Amniotic epithelial cell (primary cell): ENCODE data around the gene UGT1A6.
"Not testable (repeated sequence)": the region's sequence is repeated elsewhere in the genome, so short reads cannot be mapped to it uniquely, and the experiment has no call there.

Experiments used
- DNase-seq: peaks from one replicate; pipeline ENCODE4 v3.0.0-alpha.2; 2010; ENCODE audit warnings: low read depth

The UGT1A6 gene

DNA sequence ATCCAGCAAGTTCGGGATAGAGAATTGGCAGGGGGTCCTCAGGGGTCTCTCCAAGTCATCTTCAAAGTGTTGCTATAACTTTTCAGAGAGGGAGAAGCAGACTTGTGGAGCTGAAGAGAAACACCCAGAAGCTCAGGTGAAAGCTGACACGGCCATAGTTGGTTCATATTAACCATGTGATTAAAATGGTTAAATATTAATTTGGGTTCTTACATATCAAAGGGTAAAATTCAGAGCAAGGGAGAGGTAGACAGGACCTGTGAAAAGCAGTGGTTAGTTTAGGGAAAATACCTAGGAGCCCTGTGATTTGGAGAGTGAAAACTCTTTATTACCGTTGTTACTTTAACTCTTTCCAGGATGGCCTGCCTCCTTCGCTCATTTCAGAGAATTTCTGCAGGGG lies at the start of gene UGT1A6:
Gene UGT1A6 (plus strand): TSS at position 243 of the 400 bp plus-strand sequence. CDS start 115 bp downstream, at position 358.
- no peak for DNase-seq

- peak; percentile 12 for DNase-seq
These were observed 49.6 kb upstream of the UGT1A6 start for GRCh38 chr2:233643128-233643527.

GRCh38 chr2:233646033-233646432 lies 46.7 kb upstream of the UGT1A6 start:
- DNase-seq, result not testable (repeated sequence)

GRCh38 chr2:233650981-233651380 lies 41.7 kb upstream of the UGT1A6 start:
- DNase-seq, result no peak

DNA sequence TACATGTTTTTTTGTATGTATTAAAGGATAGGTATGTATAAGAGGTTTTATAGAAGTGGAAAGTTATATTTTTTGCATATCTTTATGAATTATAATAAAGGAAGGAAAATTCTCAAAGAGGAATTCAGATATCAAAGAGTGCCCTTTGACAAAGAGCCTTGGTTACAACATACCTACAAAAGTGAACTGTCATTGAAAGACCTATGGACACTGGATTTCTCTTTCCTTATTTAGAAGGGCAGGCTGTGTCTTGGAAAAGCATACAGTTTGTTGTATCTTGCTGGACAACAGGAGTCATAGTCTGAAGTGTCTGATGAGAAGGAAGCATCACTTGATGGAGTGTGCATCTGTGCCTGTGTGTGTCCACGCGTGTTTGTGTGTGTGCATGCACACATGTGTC lies 41.3 kb upstream of the UGT1A6 start:
- DNase-seq, result no peak

DNA sequence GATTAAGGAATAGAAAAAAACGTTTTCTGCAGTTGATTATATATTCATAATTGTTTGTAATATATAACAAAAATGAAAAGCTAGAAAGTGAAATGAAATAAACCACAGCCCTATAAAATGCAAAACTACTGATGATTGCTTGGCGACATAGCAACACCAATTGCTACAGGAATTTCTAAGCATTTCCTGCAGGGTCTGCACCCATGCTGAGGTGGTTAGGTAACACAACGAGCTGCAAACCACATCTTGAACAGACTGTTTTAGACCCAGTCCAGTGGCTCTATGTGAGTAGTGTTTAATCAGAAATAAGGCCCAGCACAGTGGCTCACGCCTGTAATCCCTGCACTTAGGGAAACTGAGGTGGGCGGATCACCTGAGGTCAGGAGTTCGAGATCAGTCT lies 38.2 kb upstream of the UGT1A6 start:
- DNase-seq, result no peak

DNA sequence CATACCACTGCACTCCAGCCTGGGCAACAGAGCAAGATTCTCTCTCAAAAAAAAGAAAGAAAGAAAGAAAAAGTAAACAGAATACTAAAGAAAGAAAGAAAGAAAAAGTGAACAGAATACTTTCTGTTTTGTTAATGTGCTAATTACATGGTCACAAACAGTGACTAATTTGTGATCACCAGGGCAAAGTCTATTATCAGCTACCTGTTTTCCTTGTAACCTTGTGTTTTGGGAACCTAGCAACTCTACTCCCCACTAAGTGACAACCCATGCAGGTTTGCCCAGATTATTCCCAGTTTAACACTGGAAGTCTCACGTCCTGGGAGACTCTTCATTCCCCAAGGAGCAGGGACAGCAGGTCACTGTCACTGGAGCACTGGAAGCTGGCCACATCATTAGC lies 37.6 kb upstream of the UGT1A6 start:
- no peak for DNase-seq

- not testable (repeated sequence) for DNase-seq
These were observed 36.7 kb upstream of the UGT1A6 start for GRCh38 chr2:233655943-233656342.

DNA sequence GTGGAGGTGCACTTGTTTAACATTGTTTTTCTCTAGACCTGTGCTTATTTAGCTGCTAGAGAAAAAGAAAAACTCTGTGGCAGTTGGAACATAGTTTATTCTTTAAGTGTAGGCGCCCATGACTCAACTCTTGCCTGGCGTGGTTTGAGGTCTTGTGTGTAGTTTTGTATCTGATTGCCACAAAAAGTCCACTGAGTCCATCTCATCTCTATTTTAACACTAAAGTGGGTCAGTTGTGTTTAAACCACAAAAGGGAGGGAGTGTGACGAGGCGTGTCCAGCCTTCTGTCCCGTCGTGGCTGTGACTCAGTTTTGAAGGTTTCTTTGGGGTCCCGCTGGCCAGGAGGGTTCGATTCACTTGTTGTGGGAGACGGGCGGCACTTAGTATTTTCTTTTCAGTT lies 36.2 kb upstream of the UGT1A6 start:
- no peak for DNase-seq

GRCh38 chr2:233658610-233659009 lies 34.1 kb upstream of the UGT1A6 start:
- no peak for DNase-seq

- no peak for DNase-seq
These were observed 28.8 kb upstream of the UGT1A6 start for GRCh38 chr2:233663911-233664310.

DNA sequence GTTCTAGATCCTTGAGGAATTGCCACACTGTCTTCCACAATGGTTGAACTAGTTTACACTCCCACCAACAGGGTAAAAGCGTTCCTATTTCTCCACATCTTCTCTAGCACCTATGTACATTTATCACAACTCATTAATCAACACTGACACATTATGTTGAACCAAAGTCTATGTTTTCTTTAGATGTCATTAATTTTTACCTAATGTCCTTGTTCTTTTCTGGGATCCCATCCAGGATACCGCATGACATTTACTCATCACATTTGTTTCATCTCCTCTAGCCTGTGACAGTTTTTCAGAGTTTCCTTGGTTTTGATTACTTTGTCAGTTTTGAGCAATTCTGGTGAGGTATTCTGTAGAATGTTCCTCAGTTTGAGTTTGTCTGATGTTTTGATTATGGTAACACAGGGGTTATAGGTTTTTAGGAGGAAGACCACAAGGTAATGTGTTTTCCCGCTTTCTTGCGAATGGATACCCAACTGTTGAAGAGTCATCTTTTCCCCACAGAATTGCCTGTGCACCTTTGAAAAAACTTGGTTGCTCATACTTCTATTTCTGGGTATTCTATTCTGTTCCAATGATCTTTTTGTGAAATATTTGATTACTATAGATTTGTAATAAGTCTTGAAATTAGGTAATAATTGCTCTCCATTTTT lies 24.0 kb upstream of the UGT1A6 start:
- no peak for DNase-seq

DNA sequence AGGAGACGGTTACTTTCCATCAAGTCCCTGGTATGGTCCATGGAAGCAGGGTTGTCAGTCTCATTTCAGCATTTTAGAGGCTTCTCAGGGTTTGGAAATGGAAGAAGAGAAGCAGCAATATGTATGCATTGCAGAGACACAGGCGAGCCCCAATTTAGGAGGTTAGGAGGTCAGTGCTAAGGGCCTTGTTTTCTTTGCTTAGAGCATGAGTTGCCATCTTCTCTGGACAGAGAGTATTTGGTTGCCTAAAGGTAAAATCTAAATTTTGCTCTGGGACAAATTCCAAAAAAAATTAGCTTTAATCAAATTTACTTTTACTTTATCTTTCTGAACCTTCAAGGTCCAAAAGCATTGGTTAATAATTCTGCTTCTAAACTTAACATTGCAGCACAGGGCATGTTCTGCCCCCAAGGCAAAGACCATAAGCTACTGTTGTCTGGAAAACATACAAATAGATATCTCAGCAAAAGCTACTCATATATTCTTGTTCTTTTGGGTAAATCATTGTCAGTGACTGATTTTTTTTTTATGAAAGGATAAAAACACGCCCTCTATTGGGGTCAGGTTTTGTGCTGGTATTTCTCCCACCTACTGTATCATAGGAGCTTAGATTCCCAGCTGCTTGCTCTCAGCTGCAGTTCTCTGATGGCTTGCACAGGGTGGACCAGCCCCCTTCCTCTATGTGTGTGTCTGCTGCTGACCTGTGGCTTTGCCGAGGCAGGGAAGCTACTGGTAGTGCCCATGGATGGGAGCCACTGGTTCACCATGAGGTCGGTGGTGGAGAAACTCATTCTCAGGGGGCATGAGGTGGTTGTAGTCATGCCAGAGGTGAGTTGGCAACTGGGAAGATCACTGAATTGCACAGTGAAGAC lies 21.2 kb upstream of the UGT1A6 start, which contains the start of gene UGT1A9:
Gene UGT1A9 (plus strand): TSS at position 609 of the 872 bp plus-strand sequence. CDS start 37 bp downstream, at position 646.
- DNase-seq, result no peak

DNA sequence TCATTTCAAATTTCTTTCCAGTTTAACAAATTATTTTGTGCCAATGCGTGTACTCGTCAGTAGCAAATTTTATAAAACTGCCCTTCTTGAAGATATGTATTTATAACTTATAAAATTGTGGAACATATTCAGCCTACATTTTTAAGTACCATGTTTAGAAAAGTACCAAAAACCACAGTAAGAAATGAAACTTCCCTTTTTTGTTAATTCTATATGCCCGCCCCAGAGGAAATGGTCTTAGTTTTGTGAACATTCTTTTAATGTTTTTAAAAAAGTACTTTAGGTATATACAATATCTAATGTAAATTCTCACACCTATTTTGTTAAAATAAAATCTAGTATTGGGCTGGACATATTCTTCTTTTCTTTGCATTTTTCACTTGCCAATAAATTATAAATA lies 19.8 kb upstream of the UGT1A6 start:
- no peak for DNase-seq

DNA sequence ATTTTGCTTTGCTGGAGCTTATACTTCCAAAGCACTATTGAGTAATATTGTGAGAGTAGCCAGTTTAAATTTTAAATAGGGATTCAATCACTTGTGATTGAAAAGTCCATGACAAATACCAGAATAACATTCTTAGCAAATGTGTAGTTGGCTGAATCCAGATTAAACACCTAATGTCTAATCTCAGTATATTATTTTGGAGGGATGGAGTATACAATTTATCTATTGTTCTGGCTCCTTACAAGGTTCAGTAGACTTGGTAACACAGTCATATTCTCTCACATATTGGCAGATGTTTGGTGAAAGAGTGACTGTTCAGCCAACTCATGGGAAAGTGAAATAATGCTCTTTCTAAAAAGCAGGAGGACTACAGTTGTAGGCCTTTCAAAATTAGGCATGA lies 18.8 kb upstream of the UGT1A6 start:
- no peak for DNase-seq

DNA sequence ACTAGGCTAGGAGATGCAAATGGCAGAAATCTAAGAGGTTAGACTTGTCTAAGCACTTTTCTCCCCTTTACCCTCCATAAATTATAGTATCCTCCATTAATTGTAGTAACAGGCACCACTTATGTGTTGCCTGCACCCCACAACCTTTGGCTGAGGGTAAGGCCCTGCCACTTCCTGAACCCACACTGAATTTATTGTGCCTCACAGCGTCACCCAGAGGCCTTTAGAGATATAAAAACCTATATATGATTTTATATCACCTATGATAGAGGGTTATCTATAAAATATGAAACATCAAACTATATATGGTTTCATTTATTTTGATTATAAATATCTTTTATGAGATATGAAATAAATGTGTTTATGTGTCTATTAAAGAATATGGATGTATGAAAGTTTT lies 18.4 kb upstream of the UGT1A6 start:
- DNase-seq, result no peak

GRCh38 chr2:233674995-233675394 lies 17.7 kb upstream of the UGT1A6 start:
- DNase-seq, result no peak

GRCh38 chr2:233676046-233676445 lies 16.6 kb upstream of the UGT1A6 start:
- DNase-seq, result no peak

GRCh38 chr2:233679196-233679595 lies 13.5 kb upstream of the UGT1A6 start:
- DNase-seq, result no peak

DNA sequence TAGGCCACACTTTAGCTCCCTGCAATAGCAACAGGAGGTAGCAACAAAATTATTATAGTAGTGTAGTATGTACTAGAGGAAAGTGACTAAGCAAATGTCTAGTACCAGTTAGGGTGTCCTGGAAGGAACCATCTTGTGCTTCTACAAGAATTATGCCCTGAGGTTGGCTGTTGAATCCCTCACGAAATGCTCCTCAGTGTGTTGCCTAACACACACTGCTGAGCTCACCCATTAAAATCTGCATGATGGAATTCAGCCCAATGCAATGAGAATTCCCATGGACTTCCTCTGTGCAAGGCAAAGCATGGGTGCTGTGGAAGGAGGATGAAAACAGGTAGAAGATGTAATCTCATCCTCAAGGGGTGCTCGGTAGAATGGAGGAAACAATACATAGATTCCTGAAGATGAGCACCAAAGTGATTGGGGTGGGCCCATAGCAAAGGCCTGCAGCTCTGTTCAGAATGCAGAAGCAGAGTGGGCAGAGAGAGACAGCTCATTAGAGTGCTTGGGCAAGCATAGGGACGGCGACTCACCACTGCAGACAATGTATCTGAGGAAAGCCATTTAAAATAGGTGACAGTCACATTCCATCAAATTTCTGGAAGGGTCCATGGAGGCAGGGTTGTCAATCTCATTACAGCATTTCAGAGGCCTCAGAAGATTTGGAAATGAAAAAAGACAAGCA lies 12.2 kb upstream of the UGT1A6 start:
- no peak for DNase-seq

- DNase-seq, result no peak
These were observed 11.1 kb upstream of the UGT1A6 start, which contains the start of gene UGT1A7 for GRCh38 chr2:233681521-233682099. TSS of gene UGT1A7 (plus strand) at chr2:233681901. CDS start at chr2:233681938, 37 bp downstream.

- DNase-seq, result no peak
These were observed 8.1 kb upstream of the UGT1A6 start for GRCh38 chr2:233684640-233685039.
